Suppressor macrophage (primary cell): ENCODE results near the gene UTP25.
"Not testable (repeated sequence)": the region's sequence is repeated elsewhere in the genome, so short reads cannot be mapped to it uniquely, and the experiment has no call there.

Experiments used
- DNase-seq, 4 experiments: peaks; one replicate each; pipeline ENCODE4 v3.0.0-alpha.2; 2020 to 2022

UTP25 gene

GRCh38 chr1:209876078-209876800, 48.5 kb downstream of the UTP25 start:
- DNase-seq, result no peak

DNA sequence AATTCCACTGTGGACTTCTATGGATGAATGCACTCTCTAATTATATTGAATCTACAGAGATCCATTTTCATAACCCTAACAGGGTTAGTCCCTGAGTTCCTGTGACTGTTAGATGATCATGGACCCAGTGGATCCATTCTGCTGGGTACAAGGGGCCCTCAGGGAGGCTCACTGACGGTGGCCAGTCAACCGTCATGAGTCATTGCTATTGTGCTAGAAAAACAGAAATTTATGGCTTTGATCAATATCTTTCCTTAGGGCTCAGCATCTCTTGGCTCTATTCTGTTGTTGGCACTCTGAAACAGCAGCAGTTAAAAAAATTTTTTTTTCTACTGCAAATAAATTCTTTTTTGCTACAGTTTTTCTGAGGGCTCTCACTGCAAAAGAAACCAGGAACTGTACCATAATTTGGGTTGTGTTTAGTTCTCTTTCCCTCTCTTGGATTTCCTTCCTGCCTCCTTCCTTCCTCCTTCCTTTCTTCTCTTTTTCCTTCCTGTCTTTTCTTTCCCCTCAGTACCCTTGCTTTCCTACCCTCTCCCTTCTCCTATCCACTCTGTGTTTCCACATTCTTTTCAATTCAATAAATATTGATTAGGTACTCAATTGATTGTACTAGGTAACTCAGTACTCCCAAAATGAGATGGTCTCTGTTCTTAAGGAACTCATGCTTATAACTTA, 49.5 kb downstream of the UTP25 start:
- DNase-seq, result no peak

- no peak for DNase-seq
Measured at GRCh38 chr1:209878964-209879363, 51.2 kb downstream of the UTP25 start.

DNA sequence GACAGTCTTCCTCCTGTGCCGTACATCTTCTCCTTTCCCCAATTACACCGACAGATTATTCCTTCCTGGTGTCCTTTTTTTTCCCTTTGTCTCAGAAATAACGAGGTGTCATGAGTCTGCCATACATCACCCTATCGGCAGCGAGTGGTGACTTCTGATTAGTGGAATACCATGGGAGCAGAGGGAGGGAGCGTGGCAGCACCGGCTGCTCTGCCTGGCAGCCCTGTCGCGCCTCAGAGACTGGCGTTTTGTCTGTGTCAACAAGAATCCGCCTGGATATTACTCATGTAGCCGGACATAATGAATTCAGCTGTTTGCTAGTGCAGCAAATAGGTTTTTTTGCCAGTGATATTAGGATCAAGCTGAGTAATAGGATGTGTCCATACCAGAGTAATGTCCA, 51.8 kb downstream of the UTP25 start:
- DNase-seq, result no peak

GRCh38 chr1:209880031-209880430, 52.3 kb downstream of the UTP25 start:
- no peak for DNase-seq

DNA sequence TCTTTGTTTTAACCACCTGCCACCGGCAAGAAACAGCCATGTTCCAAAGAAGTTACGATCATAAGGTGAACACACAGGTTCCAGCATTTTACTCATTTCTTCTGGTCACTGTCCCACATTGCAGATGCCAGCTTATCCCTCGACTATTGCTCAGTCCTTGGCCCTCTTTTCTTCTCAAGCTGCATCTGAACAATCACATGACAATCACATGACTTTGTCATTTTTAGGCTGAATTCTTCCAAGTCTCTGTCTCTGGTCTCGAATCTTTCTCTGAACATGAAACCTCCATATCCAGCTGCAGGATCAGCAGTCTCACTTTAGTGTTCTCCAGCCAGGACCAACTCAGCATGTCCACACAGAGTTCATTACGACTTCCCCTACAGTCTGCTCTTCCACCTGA, 53.8 kb downstream of the UTP25 start:
- no peak for DNase-seq

GRCh38 chr1:209882286-209882685, 54.5 kb downstream of the UTP25 start:
- DNase-seq, result no peak

GRCh38 chr1:209882942-209883340, 55.2 kb downstream of the UTP25 start:
- DNase-seq, result no peak

- peak; percentile 24 to 42 (median 32) for DNase-seq
Measured at GRCh38 chr1:209883341-209883971, 55.7 kb downstream of the UTP25 start.

- DNase-seq, result peak in 1 of 4 experiments; percentile 1
Measured at GRCh38 chr1:209884249-209884648, 56.5 kb downstream of the UTP25 start.

DNA sequence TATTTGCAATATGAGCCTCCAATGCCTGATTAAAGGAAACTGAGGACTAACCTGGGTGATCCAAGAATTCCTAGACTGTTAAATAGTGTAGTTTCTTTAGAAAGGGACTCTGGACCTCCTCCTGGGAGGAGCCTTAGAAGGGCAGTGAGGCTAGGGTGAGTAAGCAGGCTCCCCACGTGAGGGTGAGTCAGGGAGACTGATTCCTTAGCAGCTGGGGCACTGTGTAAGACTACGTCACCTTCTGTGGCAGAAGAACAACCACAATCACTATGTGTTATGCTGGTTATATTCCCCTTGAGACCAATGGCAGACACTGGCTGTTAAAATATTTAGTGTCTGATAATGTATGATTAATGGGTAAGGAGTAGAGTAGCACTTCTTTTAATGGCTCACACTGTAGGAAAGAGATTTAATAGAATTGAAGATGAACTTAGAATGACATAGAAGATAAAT, 56.9 kb downstream of the UTP25 start:
- DNase-seq, result peak; percentile 88 to 94 (median 92)

DNA sequence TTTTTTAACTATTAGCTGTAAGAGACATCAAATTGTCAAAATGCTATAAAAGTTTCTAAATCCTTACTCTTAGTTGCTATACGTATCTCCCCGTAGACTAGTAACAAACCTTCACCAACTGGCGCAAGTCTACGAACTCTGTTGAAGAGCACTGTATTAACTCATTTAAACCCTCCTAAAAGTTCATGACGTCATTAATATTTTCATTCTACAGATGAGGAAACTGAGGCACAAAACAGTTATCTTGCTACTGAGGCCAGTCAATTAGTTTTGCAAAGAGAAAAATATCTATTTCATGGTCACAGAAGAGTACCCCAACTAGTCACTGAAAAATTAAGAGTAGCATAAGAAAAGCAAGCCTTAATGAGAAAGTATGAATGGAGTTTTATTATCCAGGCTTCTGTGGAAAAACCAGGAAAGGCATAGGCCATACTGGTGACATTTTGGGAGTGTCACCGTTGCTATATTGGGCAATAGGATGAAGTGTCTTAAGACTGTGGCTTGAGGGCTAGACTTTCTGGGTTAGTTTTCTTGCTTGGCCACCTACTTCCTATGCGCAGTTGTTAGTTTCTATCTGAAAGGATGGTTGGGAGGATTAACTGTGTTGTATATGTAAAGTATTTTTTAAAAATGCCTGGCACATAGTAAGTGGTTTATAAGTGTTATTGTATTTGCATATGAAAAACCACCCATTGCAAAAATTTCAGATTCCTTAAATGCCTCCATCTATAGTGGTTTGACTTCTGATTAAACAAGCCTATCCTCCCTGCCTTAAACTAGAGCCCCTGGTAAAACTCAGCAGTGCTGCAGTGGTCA, 57.8 kb downstream of the UTP25 start:
- peak in 2 of 4 experiments; percentile 31 to 50 for DNase-seq

DNA sequence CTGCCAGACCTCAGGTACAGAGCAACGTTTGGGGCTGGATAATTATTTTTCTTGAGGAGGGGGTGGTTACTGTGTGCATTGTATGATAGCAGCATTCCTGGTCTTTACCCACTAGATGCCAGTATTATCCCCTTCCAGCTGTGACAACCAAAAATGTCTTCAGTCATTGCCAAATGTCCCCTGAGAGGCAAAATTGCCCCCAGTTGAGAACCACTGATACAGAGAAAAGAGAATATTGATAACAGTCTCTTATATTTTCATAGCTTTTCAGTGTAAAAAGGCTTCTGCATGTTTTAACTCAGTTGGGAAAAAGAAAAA, 58.4 kb downstream of the UTP25 start:
- no peak for DNase-seq

DNA sequence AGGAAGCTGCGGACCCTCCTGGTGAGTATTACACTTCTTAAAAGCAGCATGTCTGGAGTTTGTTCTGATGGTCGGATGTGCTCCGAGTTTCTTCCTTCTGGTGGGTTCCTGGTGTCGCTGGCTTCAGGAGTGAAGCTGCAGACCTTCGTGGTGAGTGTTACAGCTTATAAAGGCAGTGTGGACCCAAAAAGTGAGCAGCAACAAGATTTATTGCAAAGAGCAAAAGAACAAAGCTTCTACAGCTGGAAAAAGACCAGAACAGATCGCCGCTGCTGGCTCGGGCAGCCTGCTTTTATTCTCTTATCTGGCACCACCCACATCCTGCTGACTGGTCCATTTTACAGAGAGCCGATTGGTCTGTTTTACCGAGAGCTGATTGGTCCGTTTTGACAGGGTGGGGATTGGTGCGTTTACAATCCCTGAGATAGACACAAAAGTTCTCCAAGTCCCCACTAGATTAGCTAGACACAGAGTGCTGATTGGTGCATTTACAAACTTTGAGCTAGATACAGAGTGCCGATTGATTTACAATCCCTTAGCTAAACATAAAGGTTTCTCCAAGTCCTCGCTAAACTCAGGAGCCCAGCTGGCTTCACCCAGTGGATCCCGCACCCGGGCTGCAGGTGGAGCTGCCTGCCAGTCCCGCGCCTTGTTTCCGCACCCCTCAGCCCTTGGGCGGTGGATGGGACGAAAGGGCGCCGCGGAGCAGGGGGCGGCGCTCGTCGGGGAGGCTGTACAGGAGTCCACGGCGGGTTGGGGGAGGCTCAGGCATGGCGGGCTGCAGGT, 60.7 kb downstream of the UTP25 start:
- not testable (repeated sequence) for DNase-seq

GRCh38 chr1:209889077-209889418, 61.3 kb downstream of the UTP25 start:
- no peak for DNase-seq

DNA sequence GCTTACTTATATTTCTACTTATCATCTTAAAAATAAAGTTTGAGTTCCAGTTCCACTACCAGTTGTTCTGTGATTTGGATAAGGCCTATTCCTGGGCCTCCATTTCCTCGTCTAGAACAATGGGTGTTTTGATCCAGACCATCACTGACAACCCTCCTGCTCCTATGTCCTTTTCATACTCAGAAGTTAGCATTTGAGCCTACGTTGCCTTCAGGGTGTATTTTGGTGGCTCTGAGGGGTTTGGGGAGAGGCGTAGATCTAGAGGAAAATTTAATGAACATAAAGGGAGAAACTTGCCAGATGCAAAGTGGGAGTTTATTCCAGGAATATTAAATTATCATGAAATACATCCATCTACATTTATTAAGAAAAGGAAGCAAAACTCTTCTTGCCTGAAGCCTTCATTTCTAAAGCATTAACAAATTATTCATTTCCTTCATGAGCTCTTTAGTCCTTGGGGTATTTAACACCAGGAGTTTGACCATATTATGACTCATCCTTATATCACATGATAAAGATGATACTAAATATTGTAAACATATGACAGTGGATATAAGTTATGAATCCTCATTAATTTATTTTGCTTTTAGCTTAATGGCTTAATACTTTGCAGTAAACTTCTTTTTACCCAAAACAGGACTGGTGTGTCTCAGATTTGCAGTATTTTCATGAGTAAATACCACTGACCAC, 63.0 kb downstream of the UTP25 start:
- no peak for DNase-seq

DNA sequence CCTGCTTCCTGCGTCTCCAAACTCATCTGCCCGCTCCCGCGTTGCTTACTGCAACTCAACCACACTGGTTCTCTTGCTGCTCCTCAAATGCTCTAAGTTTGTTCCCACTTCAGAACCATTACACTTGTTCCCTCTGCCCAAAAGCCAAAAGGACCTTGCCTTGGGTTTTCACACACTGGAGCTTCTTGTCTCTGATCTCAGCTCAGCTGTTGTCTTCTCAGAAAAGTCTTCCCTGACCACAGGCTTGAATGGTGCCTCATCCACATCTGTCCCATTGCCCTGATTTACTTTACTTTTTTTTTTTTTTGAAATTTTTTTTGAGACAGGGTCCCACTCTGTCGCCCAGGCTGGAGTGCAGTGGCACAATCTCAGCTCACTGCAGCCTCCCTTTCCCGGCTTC, 66.0 kb downstream of the UTP25 start:
- DNase-seq, result no peak

- DNase-seq, result no peak
Measured at GRCh38 chr1:209895709-209896108, 67.9 kb downstream of the UTP25 start.

DNA sequence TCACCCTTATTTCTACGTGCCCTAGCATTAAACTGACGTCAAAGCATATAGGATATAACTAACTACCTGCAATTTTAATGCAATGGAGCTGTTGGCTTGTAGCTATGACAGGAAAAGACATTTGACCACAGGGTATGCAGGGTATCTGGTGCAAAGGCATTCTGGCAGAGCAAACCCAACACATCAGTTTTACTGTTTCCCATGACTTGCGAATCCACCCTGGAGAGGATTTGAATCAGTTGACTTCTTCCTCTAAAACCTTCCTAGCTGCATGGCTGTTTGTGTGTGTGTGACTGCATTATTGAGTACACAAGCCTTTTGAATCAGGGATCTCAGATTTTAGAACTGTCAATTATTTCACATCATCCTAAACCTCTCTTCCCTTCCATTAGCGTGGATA, 68.6 kb downstream of the UTP25 start:
- DNase-seq, result no peak

DNA sequence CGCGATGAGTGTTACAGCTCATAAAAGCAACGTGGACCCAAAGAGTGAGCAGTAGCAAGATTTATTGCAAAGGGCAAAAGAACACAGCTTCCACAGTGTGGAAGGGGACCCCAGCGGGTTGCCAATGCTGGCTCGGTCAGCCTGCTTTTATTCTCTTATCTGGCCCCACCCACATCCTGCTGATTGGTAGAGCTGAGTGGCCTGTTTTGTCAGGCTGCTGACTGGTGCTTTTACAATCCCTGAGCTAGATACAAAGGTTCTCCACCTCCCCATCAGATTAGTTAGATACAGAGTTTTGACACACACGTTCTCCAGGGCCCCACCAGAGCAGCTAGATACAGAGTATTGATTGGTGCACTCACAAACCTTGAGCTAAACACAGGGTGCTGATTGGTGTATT, 70.5 kb downstream of the UTP25 start:
- not testable (repeated sequence) for DNase-seq

DNA sequence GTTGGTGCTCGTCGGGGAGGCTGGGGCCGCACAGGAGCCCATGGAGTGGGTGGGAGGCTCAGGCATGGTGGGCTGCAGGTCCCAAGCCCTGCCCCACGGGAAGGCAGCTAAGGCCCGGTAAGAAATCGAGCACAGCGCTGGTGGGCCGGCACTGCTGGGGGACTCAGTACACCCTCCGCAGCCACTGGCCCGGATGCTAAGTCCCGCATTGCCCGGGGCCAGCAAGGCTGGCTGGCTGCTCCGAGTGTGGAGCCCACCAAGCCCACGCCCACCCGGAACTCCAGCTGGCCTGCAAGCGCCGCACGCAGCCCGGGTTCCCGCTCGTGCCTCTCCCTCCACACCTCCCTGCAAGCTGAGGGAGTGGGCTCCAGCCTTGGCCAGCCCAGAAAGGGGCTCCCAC, 71.1 kb downstream of the UTP25 start:
- not testable (repeated sequence) for DNase-seq

GRCh38 chr1:209899948-209900347, 72.2 kb downstream of the UTP25 start:
- peak in 1 of 4 experiments; percentile 22 for DNase-seq
